CD4-positive, alpha-beta T cell treated with Interleukin-15 for 1 hour (primary cell): ENCODE measurements around the gene ASNS.
"Not testable (repeated sequence)": the region's sequence is repeated elsewhere in the genome, so short reads cannot be mapped to it uniquely, and the experiment has no call there.

ENCODE experiments used
- DNase-seq: peaks from one replicate; pipeline ENCODE4 v3.0.0-alpha.2; 2020

The ASNS gene, protein sequence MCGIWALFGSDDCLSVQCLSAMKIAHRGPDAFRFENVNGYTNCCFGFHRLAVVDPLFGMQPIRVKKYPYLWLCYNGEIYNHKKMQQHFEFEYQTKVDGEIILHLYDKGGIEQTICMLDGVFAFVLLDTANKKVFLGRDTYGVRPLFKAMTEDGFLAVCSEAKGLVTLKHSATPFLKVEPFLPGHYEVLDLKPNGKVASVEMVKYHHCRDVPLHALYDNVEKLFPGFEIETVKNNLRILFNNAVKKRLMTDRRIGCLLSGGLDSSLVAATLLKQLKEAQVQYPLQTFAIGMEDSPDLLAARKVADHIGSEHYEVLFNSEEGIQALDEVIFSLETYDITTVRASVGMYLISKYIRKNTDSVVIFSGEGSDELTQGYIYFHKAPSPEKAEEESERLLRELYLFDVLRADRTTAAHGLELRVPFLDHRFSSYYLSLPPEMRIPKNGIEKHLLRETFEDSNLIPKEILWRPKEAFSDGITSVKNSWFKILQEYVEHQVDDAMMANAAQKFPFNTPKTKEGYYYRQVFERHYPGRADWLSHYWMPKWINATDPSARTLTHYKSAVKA

DNA sequence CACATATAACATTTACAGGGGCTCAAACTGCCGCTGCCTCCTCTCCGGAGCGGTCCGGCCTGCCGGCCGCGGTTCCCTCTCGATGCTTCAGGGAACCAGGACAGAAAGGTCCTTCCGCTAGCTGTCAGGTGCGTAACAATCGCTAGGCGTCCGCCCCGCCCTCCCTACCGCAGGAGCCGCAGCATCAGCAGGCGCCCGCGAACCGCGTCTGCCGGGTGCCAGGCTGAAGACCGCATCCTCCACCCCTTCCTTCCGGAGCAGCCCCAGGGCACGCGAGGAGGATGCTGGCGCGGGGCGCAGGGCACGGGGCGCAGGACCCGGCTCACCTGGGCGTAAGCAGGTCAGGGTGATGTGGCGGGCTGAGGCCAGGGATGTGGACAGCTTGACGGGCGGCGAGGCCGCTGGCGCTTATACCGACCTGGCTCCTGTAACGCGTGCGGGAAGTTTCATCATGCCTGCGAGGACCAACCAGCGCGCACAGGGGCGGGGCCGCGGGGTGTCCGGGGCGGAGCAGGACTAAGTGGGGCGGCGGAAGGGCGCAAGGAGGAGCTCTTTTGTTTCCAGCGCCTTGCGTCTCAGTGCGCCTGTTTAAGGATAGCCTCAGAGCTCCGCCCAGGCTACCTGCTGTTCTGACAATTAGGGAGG lies at the start of gene ASNS:
Gene ASNS (minus strand): TSS at position 384 of the 645 bp plus-strand sequence. CDS start 3,252 bp downstream, outside the sequence.
- peak; percentile 84 for DNase-seq

DNA sequence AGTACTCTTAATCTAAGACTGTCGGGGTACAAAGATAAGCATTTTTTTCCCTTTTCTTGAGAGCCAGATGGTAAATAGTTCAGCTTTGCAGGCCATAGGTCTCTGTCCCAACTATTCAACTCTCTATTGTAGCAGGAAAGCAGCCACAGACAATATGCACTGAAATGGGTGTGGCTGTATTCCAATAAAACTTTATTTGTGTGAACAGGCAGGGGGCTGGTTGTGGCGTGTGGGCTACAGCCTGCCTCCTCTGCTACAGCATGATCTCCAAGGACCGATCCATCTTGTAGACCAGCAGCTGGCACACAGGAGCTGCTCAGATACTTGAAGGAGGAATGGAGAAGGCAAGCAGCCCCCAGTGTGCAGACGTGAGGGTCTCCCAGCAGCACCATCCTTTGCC lies 49.0 kb upstream of the ASNS start:
- not testable (repeated sequence) for DNase-seq

DNA sequence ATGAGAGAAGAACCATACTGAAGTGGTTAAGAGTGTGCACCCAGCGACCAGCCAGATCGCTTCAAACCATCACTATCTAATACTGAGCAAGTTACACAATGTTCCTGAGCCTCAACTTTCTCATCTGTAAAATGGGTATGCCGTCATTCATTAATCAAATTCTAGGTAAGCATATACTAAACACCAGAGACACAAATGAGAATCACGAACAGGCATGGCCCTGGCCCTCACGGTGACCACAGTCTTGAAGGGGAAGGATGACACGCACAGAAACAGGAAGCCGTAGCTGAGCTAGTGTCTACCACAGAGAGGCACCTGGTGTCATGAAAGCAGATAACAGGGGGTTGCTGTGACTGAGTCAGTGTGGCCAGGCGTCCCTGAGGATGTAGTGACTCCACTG lies 43.1 kb upstream of the ASNS start:
- not testable (repeated sequence) for DNase-seq

DNA sequence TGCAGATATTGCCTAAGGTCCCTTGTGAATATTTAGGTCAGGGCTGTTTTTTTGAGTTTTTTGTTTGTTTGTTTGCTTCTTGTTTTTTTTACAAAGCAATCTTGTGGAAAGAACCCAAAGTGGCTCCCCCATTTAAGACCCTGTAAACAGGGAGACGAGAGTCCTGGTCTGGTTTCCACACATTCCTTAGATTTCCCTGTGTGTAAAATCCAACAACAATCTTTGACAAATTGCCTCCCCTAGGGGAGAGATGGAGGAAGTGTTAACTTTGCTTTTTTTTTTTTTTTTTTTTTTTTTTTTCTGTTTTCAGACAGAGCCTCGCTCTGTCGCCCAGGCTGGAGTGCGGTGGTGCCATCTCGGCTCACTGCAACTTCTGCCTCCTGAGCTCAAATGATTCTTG lies 40.1 kb upstream of the ASNS start:
- DNase-seq, result not testable (repeated sequence)

DNA sequence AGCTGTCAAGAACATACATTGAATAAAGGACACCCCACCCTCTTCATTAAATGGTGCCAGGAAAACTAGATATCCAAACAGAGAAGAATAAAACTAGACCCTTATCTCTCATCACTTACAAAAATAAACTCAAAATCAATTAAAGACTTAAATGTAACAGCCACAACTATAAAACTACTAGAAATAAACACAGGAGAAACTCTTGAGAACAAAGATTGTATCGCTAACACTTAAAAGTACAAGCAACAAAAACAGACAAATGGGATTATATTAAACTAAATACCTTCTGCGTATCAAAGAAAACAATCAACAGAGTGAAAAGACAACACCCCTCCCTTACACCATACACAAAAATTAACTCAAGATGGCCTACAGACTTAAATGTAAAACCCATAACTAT lies 24.7 kb upstream of the ASNS start:
- not testable (repeated sequence) for DNase-seq

DNA sequence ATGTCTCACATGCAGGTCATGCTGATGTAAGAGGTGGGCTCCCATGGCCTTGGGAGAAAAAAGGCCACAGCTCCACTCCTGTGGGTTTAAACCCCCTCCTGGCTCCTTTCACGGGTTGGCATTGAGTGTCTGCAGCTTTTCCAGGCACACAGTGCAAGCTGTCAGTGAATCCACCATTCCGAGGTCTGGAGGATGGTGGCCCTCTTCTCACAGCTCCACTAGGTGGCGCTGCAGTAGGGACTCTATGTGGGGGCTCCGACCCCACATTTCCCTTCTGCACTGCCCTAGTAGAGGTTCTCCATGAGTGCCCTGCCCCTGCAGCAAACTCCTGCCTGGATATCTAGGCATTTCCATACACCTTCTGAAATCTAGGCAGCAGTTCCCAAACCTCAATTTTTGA lies 19.5 kb upstream of the ASNS start:
- DNase-seq, result not testable (repeated sequence)

DNA sequence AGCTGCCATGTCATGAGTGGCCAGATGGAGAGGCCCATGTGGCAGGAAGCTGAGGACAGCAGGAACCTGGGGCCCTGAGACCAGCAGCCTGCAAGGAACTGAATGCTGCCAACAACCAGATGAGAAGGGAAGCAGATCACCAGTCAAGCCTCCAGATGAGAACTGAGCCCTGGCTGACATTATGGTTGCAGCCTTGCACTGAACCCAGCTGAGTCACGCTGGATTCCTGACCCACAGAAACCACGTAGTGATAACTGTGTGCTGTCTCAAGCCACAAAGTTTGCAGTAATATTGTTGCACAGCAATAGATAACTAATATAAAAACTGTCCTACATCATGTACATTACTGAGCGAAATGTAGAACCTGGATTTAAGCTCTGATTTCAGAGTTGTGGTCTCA lies 7.3 kb upstream of the ASNS start:
- DNase-seq, result not testable (repeated sequence)

DNA sequence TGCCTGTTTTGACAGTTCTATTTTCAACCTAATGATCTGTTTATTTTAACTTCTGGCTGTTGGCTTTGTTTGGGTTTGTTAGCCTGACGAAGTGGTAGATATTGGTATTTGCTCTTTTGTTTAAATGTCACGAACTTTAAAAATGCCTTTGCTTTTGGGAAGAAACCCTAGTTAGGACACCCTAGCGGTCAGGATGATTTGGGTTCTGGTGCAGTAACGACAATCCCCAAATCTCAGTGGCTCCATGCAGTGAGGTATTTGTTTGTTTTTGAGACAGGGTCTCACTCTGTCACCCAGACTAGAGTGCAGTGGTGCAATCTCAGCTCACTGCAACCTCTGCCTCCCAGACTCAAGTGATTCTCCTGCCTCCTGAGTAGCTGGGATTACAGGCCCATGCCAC lies 2.7 kb upstream of the ASNS start:
- DNase-seq, result not testable (repeated sequence)

DNA sequence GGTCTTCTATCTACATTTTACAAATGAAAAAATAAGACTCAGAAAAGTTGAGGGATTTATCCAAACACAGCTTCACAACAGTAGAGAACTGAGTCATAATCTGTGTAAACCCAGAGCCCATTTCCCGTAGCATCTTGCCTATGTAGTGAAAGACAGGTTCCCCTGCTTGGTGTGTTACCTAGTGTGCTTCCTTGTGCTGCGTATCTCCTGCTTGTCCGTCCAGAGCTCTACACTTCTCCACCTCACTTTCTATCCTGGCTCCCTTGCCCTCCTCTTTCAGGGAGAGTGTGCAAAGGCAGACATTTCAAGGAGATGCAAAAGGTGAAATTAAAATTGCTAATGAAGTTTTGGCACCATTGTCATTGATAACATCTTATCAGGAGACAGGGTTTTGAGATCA lies 1.4 kb upstream of the ASNS start:
- no peak for DNase-seq

DNA sequence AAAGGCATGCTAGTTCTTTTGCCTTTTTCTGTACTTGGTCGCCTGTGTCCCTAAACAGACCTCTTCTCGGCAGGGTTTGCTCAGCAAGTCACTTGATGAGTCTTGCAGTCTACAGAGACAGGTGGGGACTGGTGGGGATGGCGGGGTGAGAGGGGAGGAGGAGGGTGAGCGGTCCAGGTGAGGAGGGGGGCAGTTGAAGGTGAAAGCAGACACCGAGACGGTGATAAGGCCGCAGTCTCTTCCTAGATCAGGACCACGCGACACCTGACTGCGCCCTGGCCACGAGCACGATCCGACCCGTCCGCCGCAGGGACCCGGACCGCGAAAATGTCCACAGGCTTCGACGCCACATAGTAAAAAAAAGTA lies 566 bp downstream of the ASNS start:
- DNase-seq, result peak; percentile 19

DNA sequence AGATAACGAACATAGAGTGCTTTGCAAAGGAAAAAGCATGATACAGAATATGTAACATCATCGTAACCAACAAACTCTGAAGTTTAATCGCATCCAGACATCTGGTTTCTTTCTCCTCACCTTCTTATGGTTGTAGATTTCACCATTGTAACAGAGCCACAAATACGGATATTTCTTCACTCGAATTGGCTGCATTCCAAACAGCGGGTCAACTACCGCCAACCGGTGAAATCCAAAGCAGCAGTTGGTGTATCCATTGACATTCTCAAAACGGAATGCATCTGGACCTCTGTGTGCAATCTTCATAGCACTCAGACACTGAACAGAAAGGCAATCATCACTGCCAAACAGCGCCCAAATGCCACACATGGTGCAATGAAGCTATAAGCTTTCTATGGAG lies 3.4 kb downstream of the ASNS start:
- DNase-seq, result no peak

DNA sequence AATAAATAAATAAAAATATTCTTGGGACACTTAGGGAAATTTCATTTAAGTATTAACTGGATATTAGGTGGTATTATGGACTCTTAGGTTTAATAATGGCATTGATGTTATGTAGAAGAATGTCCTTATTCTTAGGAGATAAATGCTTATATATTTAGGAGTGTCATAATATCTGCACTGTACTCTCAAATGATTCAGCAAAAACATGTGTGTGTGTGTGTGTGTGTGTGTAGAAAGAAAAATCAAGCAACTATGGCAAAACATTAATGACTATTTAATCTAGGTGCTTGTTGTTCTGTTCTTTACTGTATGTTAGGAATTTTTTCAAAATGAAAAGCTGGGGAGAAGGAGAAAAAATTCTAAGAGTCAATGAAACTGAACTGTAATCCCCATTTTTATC lies 3.9 kb downstream of the ASNS start:
- DNase-seq, result no peak

DNA sequence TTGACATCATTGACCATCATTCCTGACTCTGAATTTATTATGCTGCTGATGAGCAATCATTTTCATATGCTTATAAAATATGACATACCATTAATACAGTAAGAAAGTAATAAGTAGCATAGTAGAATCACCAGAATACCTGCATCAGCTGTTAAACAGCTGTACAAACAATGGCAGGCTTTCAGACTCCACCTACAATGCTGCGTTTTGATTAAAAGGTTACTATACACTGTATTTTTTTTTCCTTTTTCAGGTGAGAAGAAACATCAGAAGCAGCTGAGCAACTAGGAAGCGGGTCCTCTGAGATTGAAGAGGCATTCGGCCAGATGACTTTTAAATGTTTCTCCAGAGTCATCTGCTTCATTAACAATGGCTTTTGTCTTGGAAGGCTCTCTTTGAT lies 7.1 kb downstream of the ASNS start:
- no peak for DNase-seq

DNA sequence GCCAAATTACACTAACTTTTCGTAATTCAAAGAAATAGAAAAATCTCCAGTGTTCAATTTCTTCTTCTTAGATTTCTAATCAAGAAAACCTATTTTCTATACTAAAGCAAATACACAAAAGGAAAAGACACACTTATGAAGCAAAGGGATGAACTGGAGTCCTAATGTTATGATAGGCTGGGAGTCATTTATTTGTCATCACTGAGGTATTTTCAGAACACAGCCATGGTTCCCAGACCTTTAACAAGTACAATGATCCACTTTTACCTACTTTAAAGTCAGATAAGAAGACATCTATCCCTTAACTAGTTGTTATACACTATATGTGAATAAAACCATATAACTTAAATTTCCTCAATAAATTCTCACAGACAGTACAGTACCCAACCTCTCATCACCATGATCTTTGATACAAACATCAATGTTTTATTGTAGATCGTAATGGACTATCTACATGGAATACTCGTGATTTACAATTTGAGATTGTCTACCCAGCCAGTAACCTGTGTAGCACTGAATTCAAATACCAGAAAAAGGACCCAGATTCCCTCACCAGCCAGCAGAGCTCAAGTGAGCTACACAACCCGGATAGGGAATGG lies 12.5 kb downstream of the ASNS start:
- DNase-seq, result no peak

DNA sequence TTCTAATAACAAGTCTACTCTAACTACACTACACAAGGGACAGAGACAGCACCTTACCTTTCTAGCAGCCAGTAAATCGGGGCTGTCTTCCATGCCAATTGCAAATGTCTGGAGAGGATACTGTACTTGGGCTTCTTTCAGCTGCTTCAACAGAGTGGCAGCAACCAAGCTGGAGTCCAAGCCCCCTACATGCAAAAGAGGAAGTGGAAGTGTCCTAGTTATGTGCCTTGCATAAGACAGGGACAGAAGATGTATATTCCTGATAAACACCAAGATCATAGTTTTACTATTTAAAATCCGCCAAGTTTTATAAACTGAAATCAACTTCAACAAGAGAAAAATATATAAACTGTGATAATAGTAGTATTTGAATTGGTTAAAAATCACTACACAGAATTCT lies 14.0 kb downstream of the ASNS start:
- no peak for DNase-seq

DNA sequence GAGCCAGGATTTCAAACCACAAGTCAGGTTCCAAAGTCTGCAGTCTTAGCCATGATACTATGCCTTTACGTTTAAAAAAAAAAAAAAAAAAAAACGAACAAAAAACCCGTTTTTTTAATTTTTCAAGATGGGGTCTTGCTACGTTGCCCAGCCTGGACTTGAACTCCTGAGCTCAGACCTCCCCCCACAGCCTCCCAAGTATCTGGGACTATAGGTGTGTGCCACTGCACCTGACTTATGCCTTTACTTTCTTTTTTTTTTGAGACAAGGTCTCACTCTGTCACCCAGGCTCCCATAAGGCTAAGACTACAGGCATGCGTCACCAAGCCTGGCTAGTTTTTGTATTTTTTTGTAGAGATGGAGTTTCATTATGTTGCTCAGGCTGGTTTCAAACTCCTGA lies 14.7 kb downstream of the ASNS start:
- DNase-seq, result no peak

DNA sequence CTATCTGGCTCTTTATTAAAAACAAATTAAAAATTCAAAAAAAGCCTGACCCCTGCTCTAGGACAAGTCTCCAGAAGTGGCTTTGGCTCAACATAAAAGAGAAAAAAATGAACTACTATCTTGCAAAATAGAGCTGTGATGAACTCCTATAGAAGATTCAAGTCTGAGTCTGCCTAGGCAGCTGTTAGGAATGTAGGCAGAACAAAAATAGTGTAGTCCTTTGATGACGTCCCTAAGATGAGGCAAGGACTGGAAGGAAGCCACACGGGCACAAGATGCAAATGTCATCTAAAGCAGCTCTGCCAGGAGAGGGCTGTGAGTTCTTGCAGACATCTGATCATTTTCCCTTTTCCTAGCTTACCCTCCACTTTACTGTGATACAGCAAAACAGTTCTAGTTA lies 20.5 kb downstream of the ASNS start:
- DNase-seq, result no peak

DNA sequence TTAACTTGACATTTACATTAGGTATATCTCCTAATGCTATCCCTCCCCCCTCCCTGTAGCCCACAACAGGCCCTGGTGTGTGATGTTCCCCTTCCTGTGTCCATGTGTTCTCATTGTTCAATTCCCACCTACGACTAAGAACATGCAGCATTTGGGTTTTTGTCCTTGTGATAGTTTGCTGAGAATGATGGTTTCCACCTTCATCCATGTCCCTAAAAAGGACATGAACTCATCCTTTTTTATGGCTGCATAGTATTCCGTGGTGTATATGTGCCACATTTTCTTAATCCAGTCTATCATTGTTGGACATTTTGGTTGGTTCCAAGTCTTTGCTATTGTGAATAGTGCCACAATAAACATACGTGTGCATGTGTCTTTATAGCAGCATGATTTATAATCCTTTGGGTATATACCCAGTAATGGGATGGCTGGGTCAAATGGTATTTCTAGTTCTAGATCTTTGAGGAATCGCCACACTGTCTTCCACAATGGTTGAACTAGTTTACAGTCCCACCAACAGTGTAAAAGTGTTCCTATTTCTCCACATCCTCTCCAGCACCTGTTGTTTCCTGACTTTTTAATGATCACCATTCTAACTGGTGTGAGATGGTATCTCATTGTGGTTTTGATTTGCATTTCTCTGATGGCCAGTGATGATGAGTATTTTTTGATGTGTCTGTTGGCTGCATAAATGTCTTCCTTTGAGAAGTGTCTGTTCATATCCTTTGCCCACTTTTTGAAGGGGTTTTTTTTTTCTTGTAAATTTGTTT lies 21.8 kb downstream of the ASNS start:
- DNase-seq, result not testable (repeated sequence)

DNA sequence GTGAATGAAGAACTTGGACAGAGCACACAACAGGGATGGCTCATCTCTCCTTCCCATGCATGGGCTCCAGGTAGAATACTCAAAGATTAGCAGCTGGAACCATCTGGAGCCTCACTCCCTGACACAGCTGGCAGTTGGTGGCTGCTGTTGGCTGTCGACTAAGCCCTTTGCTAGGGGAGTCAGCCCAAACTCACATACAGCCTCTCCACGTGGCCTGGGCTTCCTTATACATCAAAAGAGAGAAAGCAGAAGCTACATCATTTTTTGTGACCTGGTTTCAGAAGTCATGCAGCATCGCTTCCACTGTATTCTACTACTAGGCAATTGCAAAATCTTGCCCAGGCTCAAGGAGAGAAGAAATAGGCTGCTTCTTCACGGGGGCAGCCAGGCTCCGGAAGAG lies 24.4 kb downstream of the ASNS start:
- no peak for DNase-seq

DNA sequence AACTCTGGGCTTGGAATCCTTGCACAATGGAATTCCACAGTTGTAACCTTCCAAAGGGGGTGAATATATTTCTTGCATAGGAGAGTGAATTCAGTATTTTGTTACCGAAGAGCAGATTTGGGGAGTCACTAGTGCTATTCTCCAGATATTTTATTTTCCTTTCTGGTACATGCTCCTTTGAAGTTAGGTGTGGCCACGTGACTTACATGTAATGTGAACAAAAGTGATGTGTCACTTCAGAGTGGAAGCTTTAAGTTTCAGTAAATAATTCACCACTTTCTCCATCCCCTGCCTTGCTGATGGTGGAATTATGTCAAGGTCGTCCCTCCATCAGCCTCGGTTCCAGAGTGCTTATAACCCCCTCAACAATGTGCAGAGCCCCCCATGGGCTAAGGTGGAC lies 25.3 kb downstream of the ASNS start:
- DNase-seq, result no peak

DNA sequence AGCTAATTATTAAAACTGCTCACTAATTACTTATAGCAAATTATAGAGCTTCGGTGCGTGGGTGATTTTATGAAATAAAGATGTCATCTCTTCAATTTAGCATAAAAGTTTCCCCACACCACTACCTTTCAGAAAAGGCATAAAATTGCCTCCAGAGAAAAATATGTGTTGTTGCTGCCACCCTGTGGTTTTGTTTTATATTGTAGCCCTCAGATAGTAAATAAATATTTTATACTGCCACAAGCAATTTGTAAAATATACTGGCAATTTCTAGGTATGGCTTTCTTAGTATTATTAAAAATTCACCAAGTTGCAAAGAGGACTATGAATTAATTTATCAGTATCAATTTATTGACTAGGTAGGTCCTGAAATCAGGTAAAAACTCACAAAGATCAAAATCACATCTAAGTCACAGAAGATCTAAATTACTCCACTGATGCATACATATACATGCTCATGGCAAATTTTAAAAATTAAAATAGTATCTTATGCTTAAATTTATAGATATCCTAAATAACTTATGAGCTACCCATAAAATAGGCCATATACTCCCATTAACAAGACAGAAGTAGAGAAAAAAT lies 26.5 kb downstream of the ASNS start:
- DNase-seq, result no peak

DNA sequence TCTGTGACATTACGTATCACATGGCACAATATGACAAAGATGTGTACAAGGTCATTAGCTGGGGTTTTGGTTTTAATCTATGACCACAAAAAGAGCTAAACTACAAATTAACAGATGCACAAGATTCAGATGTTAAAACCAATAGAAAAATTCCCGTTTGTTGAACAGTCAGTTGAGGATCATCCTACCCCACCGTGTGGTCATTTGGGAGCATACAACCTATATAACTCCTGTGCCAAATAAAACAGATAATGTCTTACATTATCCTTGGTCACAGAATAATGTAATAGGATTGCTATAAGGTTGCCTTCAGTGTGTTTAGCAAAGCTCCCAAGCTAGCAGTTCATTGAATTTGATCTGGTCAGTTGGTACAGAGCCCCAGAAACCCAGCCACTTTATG lies 28.2 kb downstream of the ASNS start:
- no peak for DNase-seq
